HG03575 (cell line): ENCODE measurements around the gene AFAP1.

Experiments used
- ATAC-seq: cut with Tn5 transposase; IDR thresholded peaks from one replicate; pipeline ENCODE4 v1.9.1; 2021; ENCODE audit not compliant: unreplicated experiment, insufficient number of reproducible peaks, low FRiP score; ENCODE audit errors: extremely low read depth

The AFAP1 gene

GRCh38 chr4:7857238-7857701, 82.4 kb downstream of the AFAP1 start:
- no peak for ATAC-seq

GRCh38 chr4:7855731-7856130, 83.9 kb downstream of the AFAP1 start:
- ATAC-seq: no peak

- no peak for ATAC-seq
Measured at GRCh38 chr4:7854697-7855370, 84.8 kb downstream of the AFAP1 start.

- ATAC-seq: no peak
Measured at GRCh38 chr4:7854216-7854615, 85.4 kb downstream of the AFAP1 start.

- ATAC-seq: no peak
Measured at GRCh38 chr4:7853271-7853670, 86.4 kb downstream of the AFAP1 start.

- no peak for ATAC-seq
Measured at GRCh38 chr4:7852568-7853185, 87.0 kb downstream of the AFAP1 start.

- no peak for ATAC-seq
Measured at GRCh38 chr4:7850489-7850888, 89.2 kb downstream of the AFAP1 start.

GRCh38 chr4:7847206-7847605, 92.5 kb downstream of the AFAP1 start:
- no peak for ATAC-seq

GRCh38 chr4:7845493-7846128, 94.0 kb downstream of the AFAP1 start:
- no peak for ATAC-seq

- no peak for ATAC-seq
Measured at GRCh38 chr4:7844594-7844991, 95.1 kb downstream of the AFAP1 start.

GRCh38 chr4:7843831-7844593, 95.6 kb downstream of the AFAP1 start:
- no peak for ATAC-seq

GRCh38 chr4:7842384-7843279, 97.0 kb downstream of the AFAP1 start:
- ATAC-seq: no peak

GRCh38 chr4:7841894-7842293, 97.8 kb downstream of the AFAP1 start:
- no peak for ATAC-seq

- no peak for ATAC-seq
Measured at GRCh38 chr4:7841071-7841470, 98.6 kb downstream of the AFAP1 start.

GRCh38 chr4:7839856-7840255, 99.8 kb downstream of the AFAP1 start:
- ATAC-seq: no peak

GRCh38 chr4:7838136-7838782, 101.4 kb downstream of the AFAP1 start:
- no peak for ATAC-seq

GRCh38 chr4:7837597-7838135, 102.0 kb downstream of the AFAP1 start:
- no peak for ATAC-seq
